Choroid plexus epithelial cell (primary cell): Measurements from ENCODE around the gene HGS.
A peak's percentile ranks its signal among the peaks of the same experiment; 100 is the strongest.

Experiments used
- DNase-seq: peaks from one replicate; pipeline ENCODE4 v3.0.0-alpha.2; 2010; ENCODE audit warnings: low read depth
- H3K4me3 ChIP-seq: 2 replicates; pipeline ENCODE4 v1.5.1; 2011; ENCODE audit warnings: low read depth, mild to moderate bottlenecking, control low read depth, low read length, moderate library complexity
- CTCF ChIP-seq: conservative IDR thresholded peaks from 2 replicates; pipeline ENCODE4 v1.5.1; 2011; ENCODE audit warnings: low read depth, mild to moderate bottlenecking, control low read depth, inconsistent platforms, low read length, moderate library complexity

The HGS gene

GRCh38 chr17:81697261-81698044 lies 13.6 kb downstream of the HGS start:
- H3K4me3 ChIP-seq, result no peak overlapping the region
- no peak for TF ChIP-seq CTCF
- no peak for DNase-seq

GRCh38 chr17:81700353-81701287 lies 16.8 kb downstream of the HGS start:
- TF ChIP-seq CTCF, result no peak
- H3K4me3 ChIP-seq, result no peak overlapping the region

GRCh38 chr17:81701288-81702071 lies 17.7 kb downstream of the HGS start:
- no peak for DNase-seq
- H3K4me3 ChIP-seq, result peak overlapping the region; percentile 22
- no peak for TF ChIP-seq CTCF

More at GRCh38 chr17:81700353-81701287, 16.8 kb downstream of the HGS start:
- DNase-seq, result peak; percentile 22

GRCh38 chr17:81702934-81703746 lies 19.3 kb downstream of the HGS start, which contains the start of gene MRPL12:
Gene MRPL12, plus strand, starts transcription at chr17:81703367. Its CDS starts 135 bp downstream, at chr17:81703502.
- H3K4me3 ChIP-seq, result peak within 1 kb of the TSS; percentile 92
- no peak for TF ChIP-seq CTCF
- DNase-seq, result peak; percentile 93

- no peak for TF ChIP-seq CTCF
- peak; percentile 28 for DNase-seq
- peak overlapping the region; percentile 92 for H3K4me3 ChIP-seq
These were observed 20.2 kb downstream of the HGS start for GRCh38 chr17:81703747-81704654.
